Left ventricle myocardium superior (tissue), 1 donor: ENCODE measurements around the gene KLHL29. TPM values are rescaled to one million over a fixed set of nuclear protein-coding genes. Genes with fewer than 3 reads are reported as not detected.

ENCODE experiments used
- ATAC-seq: fragments of 200-7000 bp; cut with Tn5 transposase; one replicate; pipeline ENCODE4 v1.9.1; 2020; ENCODE audit warnings: mild to moderate bottlenecking, moderate library complexity
- DNase-seq: peaks from one replicate; pipeline ENCODE4 v3.0.0-alpha.2; 2020
- intact Hi-C: fragments of 100-400 bp; cut with micrococcal nuclease; formaldehyde crosslinking; loops from one replicate; pipeline ENCODE4 v1.11.0; 2022
- total RNA-seq: library from RNA; stranded (reverse); fragmentation: NEBNext Ultra II Directional; extraction: Animal tissue kit (Norgen Biotek cat#: 25700); gene quantifications from one replicate; pipeline ENCODE4 v1.2.1, GENCODE V29; 2021
- donor health status: DM: no; HTN: yes; CAD: no; lungs with severe emphysema.

Gene KLHL29
- total RNA-seq, 1 donor from 2014 or later = 0.69 TPM

DNA sequence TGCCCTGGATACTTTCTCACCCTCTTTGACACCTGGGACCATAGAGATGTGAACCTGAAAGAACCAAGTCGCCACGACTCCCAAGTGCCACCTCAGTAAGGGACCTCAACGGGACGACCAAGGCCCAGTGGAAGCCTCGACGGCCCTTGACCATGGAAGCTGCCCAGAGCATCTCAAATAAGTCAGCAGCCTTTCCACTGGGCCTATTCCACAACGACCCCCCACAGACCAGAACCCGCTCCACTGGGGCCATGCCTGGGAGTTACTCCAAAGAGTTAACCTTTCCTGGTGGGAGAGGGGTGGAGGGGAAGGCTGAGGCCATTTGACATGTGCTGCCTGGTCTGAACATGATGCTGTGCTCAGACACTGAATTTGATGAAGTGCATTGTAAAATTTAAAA, 146.9 kb downstream of the KLHL29 start:
- ATAC-seq = no peak
- intact Hi-C loops = no loop called here
- no peak for DNase-seq

DNA sequence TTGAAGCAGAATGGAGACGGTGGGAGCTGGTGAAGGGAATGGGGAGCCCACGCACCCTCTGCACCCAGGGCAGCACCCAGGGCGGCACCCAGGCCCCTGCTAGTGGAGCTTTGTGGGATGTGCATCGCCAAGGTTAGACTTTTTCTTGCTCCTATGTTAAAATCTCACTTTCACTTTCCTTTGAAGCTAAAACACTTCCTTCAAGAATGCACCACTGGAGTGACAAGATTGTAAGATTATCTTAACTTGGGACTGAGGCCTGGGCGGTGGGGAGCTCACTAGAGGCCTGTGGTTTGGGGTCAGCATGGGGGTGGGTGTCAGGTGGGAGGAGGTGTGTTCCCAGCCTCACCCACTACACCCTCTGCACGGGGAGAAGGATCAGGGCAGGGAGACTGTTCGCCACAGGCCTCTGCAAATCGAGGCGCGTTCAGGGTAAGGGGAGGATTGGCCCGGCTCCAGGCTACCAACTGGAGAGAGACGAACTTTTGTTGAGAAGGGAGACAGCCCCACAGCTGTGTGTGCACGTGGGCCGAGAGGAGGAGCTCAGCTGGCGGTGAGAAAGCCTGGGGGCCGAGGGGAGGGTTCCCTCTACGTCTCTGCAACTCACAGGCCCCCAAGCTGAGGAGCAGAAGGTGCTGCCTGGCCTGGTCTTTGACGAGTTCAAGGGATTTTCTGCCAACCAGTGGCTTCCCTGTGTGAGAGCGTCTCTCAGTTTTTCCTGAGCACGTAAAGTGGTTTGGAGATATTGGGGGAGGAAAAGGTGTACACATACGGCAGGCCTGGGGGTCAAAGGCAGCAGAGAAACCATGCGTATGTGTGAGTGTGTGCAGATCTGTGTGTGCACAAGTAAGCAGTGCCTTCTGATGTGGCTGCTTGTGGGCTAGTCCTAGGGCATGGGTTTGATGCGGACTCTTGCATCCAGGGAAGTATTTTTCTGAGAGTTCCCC, 147.7 kb downstream of the KLHL29 start:
- peak; percentile 23 for ATAC-seq

DNA sequence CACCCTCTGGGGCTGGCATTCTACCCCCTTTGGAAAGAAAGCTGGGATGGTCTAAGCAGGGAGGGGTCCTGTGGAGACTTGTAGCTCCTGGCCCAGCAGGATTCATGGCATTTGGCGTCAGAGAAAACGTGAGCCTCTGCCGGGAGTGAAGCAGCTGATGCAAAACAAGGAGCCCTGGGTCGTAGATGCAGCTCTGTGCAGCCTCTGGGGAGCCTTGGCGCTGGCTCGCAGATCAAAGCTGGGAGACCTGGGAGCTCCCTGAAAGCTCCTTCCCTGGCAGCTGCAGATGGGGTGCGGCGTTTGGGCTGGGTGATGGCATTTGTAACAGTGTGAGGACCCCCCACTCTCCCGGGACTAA, 148.3 kb downstream of the KLHL29 start:
- ATAC-seq = no peak

More for the DNA sequence above, 147.7 kb downstream of the KLHL29 start:
- intact Hi-C loops = no loop called here
- no peak for DNase-seq

DNA sequence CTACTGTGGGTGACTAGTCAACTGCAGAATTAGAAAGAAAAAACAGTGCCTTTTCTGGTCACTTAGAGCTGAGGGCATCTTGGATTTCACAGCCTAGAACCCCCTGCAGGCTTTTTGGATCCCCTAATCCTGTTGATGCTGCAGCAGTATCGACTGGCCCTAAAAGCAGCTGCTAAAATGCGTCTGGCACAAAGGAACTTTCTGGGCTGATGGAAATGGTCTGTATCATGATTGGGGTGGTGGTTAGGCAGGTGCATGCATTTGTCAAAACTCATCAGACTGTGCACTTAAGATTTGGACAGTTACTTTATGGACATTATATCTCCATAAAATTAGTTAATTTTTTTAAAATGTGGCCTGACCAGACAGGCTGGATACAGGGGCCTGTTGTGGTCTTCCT, 149.8 kb downstream of the KLHL29 start:
- ATAC-seq (no peak), DNase-seq (no peak)
- intact Hi-C loops = no loop called here

More for the DNA sequence above, 148.3 kb downstream of the KLHL29 start:
- DNase-seq = no peak
- intact Hi-C loops = no loop called here

DNA sequence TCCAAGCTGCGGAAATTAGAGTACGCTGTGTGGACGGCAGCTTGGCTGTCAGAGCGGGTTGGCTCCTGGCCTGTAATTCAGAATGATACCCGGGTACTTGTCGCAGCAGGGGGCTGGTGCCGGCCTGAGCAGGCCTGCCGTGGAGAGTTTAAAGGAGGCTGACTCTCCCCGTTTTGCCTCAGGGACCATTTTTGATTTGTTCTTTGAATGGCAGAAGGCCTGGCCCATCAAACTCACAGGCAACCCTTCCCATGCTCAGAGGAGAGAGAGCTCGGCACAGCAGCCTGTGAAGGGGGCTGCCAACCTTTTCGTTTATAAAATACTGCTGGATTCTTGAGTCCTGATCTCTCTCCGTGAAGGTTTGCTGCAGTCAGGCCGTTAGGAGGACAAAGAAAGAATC, 151.3 kb downstream of the KLHL29 start:
- DNase-seq (no peak), ATAC-seq (no peak)
- intact Hi-C loops = no loop called here

DNA sequence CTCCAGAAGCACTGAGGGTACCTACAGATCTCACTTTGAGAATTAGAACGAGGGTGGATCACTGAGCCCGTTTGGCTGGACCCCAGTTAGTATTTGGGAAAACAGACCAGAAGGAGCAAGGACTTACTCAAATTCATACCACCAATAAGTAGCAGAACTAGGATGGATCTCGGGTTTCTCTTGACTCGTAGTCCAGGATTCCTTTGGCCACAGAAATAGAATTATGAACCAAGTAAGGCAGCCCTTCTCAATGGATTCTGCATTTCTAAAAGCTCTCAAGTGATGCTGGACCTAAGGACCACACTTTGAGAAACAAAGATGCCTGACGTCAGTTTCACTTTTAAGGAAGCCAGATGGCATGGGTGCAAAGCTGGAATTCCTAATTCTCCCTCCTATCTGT, 153.0 kb downstream of the KLHL29 start:
- DNase-seq (no peak), ATAC-seq (no peak)
- intact Hi-C loops = no loop called here

DNA sequence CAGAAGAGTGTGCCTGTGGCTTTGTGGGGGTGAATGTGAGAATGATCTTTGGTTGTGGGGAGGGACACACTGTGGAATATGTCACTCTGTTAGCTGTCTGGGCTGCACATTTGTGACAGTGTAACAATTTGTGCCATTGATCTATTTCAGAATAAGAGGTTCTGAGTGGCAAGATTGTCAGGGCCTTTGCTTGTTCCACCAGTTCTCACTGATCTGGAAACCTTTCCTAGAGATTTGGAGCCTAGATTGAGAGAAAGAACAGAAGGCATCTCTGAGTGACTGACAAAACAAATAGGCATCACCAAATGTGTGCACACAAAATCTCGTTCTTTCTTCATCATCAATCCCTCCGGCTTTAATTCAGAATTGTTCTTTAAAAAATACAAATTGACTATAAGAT, 153.6 kb downstream of the KLHL29 start:
- intact Hi-C loops = no loop called here
- DNase-seq = no peak
- ATAC-seq = no peak

DNA sequence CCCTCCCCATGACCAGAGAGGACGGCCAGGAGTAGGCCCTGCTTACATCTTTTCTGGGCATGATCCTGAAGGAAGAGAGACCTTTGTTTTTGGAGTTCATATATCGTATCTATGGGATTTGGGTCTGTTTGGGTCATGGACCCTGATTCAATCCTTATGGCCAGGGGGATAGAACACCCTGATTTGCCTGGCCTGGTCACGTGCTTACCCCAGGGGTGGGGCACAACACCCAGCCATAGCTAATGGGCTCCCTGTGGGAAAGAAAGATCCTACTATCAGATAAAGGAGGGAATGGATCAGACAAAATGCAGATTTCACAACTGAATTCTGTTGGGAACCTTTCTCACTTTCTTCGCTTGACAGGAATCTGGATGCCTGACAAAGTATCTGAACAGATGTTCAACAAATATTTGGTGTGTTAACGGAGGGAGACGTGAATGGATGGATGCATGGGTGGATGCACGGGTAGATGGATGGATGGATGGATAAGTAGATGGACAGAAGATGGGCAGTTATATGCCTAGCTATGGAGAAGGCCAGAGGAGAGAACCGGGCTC, 155.9 kb downstream of the KLHL29 start:
- intact Hi-C loops = no loop called here
- DNase-seq (no peak), ATAC-seq (peak; percentile 32)

DNA sequence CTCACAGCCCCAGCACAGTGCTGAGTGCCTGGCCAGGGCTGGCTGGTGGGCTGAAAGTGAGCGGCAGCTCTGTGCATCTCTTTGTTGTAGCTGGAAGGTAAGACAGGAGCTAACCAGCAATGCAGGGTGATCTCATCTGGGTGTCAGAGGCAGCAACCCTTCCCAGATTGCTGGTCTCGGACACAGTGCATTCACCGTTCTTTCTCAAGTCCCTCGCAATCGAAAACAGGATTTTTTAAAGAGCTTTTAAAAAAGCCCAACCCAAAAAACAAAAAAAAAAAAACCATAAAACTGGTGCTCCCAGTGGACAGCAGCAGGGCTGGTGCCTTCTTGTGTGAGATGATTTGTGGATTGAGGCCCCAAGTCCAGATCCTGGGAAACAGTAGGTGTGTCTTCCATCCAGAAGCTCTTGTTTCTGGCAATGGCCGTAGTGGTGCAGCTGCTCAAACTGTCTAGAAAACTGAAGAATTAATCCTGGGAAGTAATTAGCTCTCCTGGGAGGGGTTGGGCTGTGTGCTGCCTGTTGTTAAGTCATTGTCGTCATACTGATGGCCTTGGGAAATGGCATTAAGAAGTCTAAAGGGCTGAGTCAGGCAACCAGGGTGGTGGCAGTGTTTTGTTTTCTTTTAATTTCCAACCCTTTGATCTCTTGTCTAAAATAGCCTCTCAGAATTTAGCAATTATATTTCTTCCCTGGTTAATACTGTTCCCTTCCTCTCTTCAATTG, 156.7 kb downstream of the KLHL29 start:
- DNase-seq (peak; percentile 47), ATAC-seq (peak; percentile 85)
- intact Hi-C loops = no loop called here

DNA sequence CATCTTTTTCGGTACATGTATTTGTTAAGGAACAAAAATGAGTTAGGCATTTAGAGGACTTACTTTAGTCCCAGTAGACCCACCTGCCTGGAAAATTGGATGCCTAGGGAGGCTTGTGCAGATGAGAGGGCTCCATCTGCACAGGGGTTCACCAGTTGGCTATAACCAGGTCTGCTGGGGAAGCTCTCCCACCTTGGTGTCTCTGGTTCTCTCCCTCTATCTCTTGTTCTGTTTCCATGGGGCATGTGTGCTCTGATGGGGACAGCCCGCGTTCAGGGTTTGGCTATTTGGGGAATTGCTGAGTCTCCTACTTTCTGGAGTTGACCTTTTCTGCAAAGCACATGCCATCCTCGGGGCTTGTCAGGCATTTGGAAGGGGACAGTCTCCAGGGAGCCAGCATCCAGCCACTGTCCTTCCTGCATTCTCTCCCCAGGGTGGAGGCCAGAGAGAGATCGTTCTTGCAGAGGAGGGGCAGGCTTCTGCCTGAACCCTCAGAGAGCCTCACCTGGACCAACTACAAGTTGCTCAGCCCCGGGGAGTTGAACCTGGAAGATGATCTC, 157.3 kb downstream of the KLHL29 start:
- no peak for ATAC-seq
- intact Hi-C loops = no loop called here
- DNase-seq = no peak

DNA sequence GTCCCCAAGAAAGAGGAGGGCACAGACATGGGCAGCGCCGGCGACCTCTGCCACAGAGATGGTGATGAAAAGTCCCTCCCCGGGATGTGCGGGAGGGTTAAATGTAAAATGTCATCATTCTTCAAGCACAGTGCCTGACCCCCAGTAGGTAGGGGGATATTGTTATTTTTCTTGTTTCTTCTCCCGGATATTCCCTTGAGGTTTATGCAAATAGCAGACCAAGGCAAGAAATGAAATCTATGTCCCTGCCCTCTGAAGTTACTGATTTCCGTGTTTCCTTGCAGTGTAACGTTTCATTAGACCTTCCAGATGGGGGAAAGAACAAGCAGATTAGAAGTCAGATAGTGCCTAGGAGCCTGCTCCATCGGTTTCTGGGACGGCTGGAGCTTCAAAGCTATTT, 158.3 kb downstream of the KLHL29 start:
- DNase-seq = no peak
- no peak for ATAC-seq
- intact Hi-C loops = no loop called here

DNA sequence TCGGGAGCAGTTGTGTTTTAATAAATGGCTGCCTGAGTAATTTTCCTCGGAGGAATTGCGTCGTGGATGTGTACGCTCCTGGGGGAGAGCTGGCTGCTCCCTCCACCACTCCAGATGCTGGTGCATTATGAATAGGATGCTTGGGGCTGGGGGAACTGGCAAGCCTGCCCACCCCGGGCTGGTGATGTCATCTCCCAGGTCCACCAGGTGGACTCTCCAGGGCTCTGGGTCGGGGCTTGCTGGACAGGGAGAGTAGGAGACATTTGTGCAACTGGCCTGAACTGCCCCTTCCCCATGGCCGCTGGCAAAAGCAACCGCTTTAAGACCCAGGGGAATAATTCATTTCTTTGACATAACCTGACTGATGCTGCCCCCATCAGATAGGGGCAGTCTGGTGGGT, 158.7 kb downstream of the KLHL29 start:
- DNase-seq (no peak), ATAC-seq (no peak)
- intact Hi-C loops = no loop called here

DNA sequence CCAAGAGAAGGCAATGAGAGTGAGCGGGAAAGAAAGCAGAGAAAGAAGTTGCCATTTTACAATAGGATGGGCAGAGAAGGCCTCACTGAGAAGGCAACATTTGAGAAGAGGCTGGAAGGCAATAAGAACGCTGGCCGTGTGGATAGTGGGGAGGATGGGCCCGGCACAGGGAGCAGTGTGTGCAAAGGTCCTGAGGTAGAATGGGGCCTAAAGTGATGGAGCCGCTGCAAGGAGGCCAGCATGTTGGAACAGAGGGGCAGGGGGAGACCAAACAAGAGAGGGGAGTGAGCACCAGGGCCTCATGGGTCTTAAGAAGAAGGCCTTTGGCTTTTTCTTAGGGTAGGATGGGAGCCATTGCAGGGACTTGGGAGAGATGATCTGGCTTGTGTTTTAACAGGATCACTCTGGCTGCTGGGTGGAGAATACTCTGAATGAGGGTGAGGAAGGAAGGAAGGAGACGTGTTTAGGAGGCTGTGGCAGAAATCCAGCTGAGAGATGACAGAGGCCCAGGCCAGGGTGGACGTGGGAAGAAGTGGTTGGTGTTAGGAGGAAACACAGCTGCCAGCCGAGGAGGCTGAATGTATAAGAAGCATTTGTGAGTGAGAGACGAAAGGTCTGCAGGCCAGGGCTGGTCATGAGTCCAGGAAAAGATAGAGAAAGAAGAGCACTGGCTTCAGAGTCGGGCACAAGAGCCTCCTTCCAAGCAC, 159.8 kb downstream of the KLHL29 start:
- DNase-seq = no peak

DNA sequence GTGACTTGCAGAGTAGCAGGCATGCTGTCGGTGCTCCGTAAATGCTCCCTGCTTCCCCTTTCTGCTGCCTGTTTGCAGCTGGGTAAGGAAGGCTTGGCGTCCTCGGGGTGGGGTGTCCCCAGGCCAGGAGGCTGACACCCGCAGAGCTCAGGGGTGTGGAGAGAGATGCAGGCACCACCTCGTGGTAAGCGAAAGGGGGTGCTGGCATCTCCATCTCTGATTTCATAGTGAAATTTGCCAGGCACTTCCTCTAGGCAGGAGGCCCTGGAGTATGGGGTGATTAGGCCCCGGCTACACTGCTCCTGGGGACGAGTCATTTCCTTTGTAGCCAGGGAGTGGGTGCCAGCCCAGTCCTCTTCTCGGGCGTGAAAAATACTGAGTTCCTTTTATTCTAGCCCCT, 160.4 kb downstream of the KLHL29 start:
- ATAC-seq = no peak
- intact Hi-C loops = no loop called here
- no peak for DNase-seq

More for the DNA sequence above, 159.8 kb downstream of the KLHL29 start:
- intact Hi-C loops = no loop called here
- no peak for ATAC-seq

DNA sequence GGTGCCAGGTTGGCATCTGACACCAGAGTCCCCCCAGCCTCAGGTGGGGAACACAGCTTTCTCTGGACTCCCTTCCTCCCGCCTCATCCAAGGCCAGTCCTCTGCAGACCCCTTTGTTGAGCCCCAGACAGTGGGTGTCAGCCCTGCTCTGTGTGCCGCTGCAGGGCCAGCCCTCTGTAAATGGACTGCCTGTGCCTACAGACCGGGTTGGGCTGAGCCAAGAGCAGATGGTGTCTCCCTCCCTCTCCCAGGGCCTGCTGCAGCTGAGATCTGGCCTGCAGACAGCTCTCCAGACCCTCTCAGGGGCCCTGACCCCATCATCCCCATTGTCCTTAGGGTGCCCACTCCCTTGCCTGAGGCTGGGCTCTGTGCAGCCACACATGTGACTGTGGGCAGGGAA, 160.8 kb downstream of the KLHL29 start:
- no peak for DNase-seq

DNA sequence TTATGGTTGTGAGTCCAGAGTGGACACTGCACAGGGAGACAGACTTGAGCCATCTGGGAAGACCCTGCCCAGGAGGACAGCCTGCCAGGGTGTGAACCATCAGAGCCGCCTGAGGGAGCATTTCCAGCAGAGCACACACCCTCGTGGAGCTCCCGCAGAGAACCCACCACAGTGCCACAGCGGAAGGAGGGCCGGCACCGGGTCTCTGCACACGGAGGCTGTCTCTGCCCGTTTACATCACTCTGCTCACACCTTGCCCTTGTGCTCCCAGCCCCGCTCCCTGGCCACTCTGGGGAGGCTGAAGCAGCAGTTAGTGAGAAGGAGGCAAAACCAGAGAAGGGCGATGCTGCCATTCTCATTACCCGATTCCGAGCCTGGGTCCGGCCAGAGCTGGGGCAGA, 161.9 kb downstream of the KLHL29 start:
- intact Hi-C loops = no loop called here
- ATAC-seq = no peak
- DNase-seq = no peak

More for the DNA sequence above, 160.8 kb downstream of the KLHL29 start:
- intact Hi-C loops = no loop called here
- ATAC-seq = no peak

DNA sequence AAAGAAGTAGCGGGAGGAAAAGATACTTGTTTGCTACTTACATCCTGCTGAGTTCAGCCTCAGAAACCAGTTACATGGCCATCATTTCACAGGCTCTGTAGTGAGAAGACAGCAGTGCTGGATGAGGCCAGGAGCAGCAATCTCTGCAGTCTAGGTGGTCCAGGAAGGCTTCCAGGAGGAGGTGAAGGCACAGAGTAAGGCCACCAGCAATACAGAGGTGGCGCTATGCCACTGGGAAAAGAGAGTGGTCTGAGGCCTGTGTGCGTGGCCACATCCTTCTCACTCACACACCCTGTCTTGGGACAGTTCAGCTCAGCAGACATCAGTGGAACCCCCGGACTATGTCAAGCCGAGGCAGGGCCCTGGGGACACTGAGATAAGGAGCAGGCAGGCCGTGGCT, 162.7 kb downstream of the KLHL29 start:
- ATAC-seq (no peak), DNase-seq (no peak)
- intact Hi-C loops = no loop called here

DNA sequence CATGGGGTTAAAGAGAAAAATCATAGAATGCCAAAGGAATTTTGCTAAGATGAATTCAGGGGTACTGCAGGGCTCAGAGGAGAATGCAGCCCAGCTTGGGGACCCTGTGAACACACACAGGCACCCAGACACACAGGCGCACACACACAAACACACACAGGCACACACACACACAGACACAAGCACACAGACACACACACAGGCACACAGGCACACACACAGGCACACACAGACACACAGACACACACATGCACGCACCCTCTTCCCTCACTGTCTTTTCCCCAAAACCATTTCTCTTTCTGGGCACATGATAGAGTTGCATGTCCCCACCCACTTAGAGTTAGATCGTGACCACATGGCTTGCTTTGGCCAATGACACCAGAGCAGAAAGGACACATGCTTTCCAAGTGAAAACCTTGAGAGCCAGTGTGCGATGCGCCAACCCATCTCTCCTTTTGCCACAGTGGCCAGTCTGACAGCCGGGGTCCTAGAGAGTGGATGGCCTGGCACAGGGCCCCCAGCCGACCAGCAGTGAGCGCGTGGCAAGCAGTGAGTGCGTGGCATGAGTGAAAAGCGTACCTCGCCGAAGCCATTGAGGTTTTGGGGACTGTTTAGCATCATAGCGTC, 163.3 kb downstream of the KLHL29 start:
- ATAC-seq = no peak
- no peak for DNase-seq
- intact Hi-C loops = no loop called here

DNA sequence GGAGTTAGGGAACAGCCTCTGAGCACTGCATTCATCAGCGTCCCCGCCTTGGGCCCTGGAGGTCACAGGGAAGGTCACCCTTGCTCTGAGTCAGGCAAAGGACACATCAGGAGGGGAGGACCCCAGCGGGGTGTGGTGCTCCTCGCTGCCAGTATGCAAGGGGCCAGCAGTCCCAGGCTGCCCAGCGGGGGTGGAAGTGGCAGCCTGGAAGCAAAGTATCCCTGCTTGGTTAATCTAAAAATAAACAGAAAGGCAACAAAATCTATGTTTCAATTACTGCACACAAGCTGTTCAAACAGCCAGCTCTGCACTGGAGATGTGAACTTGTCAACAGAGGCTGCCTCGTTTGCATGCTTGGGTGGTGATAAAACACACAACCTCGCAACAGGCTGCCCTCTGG, 164.1 kb downstream of the KLHL29 start:
- intact Hi-C loops = no loop called here
- ATAC-seq (no peak), DNase-seq (no peak)
